ENCODE data around the gene CFAP251.
"Not testable (repeated sequence)": the region's sequence is repeated elsewhere in the genome, so short reads cannot be mapped to it uniquely, and the experiment has no call there.

Gene CFAP251

DNA sequence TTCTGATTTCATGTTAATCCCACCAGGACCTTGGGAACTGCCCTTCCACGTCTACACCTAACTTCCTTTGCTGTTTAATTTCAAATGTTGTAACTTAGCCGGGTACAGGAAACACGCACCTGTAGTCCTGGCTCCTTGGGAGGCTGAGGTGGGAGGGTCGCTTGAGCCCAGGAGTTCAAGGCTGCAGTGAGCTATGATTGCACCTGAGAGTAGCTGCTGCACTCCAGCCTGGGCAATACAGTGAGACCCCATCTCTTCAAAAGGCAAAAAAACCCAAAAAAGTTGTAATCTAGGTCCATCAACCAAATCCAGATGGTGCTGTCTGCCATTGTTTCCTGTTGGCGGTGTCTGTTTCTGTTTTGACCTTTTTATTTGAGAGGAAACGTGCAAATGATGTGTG is 117.8 kb downstream of the CFAP251 start:
- TF ChIP-seq, protein P1, sequence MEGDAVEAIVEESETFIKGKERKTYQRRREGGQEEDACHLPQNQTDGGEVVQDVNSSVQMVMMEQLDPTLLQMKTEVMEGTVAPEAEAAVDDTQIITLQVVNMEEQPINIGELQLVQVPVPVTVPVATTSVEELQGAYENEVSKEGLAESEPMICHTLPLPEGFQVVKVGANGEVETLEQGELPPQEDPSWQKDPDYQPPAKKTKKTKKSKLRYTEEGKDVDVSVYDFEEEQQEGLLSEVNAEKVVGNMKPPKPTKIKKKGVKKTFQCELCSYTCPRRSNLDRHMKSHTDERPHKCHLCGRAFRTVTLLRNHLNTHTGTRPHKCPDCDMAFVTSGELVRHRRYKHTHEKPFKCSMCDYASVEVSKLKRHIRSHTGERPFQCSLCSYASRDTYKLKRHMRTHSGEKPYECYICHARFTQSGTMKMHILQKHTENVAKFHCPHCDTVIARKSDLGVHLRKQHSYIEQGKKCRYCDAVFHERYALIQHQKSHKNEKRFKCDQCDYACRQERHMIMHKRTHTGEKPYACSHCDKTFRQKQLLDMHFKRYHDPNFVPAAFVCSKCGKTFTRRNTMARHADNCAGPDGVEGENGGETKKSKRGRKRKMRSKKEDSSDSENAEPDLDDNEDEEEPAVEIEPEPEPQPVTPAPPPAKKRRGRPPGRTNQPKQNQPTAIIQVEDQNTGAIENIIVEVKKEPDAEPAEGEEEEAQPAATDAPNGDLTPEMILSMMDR (IDR thresholded peaks at IDR 0.05; ENCODE audit: low read depth, low read length): no peak

DNA sequence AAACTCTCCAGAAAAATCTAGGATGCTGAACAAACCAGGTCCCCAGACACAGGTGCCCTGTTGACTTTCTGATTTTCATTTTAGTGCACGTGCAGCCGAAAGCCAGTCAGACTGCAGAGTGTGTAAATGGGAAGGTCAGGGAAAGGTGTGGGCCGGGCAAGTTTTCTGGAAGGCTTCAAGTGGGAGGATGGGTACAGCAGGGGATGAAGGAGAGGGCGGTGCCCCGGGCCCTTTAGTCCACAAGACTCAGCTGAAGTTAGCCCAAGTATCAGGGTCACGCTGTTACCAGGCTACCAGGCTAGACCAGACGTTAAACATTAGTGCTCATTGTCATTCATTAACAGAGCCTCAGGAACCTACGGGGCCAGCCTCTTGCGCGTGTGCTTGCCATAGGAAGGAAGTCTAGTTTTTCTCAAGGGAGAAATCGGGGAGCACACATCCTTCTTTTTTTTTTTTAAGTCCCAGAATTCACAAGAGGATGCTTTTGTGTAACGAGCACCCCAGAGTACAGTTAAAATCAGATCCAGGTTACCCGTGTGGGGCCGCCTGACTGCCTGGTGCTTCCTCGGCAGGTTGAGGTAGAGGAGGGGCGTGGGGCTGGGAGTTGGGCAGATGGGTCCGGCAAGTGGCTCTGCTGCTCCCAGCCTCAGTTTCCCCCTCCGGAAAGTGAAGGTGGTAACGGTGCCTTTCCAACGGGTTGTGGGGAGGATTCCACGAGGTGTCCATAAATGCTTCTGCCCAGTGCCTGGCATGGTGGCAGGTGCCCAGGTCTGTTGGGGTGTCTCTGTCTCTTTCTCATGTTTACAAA is 122.4 kb downstream of the CFAP251 start:
- TF ChIP-seq, protein P1 (IDR thresholded peaks at IDR 0.05; ENCODE audit: low read depth, low read length): no peak

More for the DNA sequence above, 117.8 kb downstream of the CFAP251 start:
- DNase-seq (ENCODE audit: extremely low read depth, low read depth): no peak

DNA sequence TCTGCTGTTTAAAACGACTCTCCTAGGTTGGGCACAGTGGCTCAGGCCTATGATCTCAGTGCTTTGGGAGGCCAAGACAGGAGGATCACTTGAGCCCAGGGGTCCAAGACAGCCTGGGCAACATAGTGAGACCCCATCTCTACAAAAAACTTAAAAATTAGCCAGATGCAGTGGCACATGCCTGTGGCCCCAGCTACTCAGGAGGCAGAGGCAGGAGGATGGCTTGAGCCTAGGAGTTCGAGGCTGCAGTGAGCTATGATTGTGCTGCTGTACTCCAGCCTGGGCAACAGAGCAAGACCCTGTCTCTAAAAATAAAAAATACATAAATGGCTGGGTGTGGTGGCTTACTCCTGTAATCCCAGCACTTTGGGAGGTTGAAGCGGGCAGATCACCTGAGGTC is 123.1 kb downstream of the CFAP251 start:
- not testable (repeated sequence) for DNase-seq (ENCODE audit: extremely low read depth, low read depth)

More for the DNA sequence above, 122.4 kb downstream of the CFAP251 start:
- DNase-seq (ENCODE audit: extremely low read depth, low read depth): no peak

DNA sequence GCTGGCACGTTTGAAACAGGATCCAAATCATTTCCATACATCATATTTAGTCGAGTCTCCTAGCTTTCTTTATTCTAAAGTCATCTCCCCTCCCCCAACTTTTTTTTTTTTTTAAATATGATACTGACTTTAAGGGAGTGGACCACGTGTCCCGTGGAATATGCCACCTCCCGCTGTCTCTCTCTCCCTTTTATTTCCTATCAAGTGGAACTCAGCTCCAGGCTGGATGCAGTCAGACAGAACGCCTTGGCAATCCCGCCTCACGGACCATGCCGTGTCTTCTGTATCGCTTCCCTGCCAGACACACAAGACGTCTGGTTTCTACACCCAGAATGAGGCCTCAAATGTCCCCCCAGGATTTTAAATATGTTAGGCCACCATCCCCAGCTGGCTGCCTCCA is 124.5 kb downstream of the CFAP251 start:
- TF ChIP-seq, protein P1 (IDR thresholded peaks at IDR 0.05; ENCODE audit: low read depth, low read length): no peak
- no peak for DNase-seq (ENCODE audit: extremely low read depth, low read depth)

DNA sequence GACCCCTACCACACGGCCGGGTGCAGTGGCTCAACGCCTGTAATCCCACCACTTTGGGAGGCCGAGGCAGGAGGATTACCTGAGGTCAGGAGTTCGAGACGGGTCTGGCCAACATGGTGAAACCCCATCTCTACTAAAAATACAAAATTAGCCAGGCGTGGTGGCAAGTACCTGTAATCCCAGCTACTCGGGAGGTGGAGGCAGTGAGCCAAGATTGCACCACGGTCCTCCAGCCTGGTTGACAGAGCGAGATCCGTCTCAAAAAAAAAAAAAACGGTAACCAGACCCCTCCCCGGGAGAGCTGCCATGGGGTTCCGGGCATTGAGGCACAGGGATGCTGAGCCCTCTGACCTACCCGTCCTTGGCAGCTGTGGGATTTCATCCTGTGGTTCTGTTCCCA is 125.1 kb downstream of the CFAP251 start:
- no peak for DNase-seq (ENCODE audit: extremely low read depth, low read depth)
- TF ChIP-seq, protein P1 (IDR thresholded peaks at IDR 0.05; ENCODE audit: low read depth, low read length): no peak

DNA sequence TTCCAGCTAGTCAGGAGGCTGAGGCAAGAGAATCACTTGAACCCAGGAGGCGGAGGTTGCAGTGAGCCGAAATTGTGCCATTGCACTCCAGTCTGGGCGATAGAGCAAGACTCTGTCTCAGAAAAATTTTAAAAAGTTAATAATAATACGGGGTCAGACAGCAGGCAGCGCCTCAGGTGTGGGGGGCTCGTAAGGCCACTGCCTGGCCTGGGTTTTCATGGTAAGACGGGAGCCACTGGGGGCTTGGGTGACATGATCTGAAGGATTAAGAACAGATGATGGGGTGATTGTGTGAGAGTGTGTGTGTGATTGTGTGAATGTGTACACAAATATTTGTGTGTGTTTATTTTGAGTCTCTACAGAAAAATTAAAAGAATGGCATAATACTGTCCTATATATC is 126.9 kb downstream of the CFAP251 start:
- no peak for DNase-seq (ENCODE audit: extremely low read depth, low read depth)
- TF ChIP-seq, protein P1 (IDR thresholded peaks at IDR 0.05; ENCODE audit: low read depth, low read length): no peak

DNA sequence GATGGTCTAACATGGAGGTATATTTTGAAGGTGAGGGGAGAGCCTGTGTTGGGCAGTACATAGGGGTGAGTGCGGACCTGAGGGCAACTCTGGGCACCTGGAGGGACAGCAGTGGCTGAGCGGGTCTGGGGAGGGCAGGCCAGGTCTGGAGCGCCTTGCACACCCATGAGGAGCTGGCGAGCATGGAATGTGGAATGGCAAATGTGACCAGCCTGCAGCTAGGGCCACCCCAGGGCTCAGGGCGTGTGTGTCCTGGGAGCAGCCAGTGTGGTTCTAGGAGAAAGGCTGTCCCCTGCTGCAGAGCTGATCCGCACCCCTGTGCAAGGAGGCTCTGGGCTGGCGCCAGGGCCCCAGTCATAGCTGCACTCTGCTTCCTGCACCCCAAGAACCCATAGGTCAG is 127.8 kb downstream of the CFAP251 start:
- no peak for DNase-seq (ENCODE audit: extremely low read depth, low read depth)
- TF ChIP-seq, protein P1 (IDR thresholded peaks at IDR 0.05; ENCODE audit: low read depth, low read length): no peak

DNA sequence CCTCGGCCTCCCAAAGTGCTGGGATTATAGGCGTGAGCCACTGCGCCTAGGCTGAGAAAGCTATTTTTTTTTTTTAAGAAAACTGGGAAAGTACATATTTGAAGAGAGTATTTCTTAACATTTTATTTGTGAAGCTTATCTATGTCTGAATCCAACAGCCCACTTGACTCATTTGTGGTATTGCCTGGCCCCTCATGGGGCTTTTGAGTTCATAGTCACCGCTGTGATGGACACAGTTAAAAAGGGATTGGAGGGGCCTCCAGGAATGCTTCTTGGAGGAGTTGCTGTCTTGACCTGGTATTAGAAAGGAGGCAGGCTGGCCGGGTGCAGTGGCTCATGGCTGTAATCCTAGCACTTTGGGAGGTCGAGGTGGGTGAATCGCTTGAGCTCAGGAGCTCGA is 129.8 kb downstream of the CFAP251 start:
- TF ChIP-seq, protein P1 (IDR thresholded peaks at IDR 0.05; ENCODE audit: low read depth, low read length): no peak

More for the DNA sequence above, 129.8 kb downstream of the CFAP251 start:
- DNase-seq (ENCODE audit: extremely low read depth, low read depth): no peak

Data from AG09319 (cell line).